IPS DF 6.9 (cell line): ENCODE measurements around the gene NFIB.

Experiments used
- DNase-seq: peaks from one replicate; pipeline ENCODE4 v3.0.0-alpha.2; 2013; ENCODE audit warnings: low read depth, low spot score
- H3K27ac ChIP-seq: one replicate; pipeline ENCODE4 v1.5.1; 2013; ENCODE audit warnings: low read length, control low read depth
- H3K27me3 ChIP-seq: 2 replicates; pipeline ENCODE4 v1.6.1; 2013; ENCODE audit warnings: mild to moderate bottlenecking, low read length; ENCODE audit not compliant: control insufficient read depth, insufficient read depth
- H3K36me3 ChIP-seq: 2 replicates; pipeline ENCODE4 v1.6.1; 2013; ENCODE audit warnings: low read length; ENCODE audit not compliant: control insufficient read depth, insufficient read depth
- H3K4me1 ChIP-seq: 2 replicates; pipeline ENCODE4 v1.6.1; 2013; ENCODE audit warnings: low read length; ENCODE audit not compliant: control insufficient read depth, insufficient read depth
- H3K4me3 ChIP-seq: 2 replicates; pipeline ENCODE4 v1.5.1; 2013; ENCODE audit warnings: mild to moderate bottlenecking, low read length
- H3K9me3 ChIP-seq: 2 replicates; pipeline ENCODE4 v1.6.1; 2013; ENCODE audit warnings: low read length, inconsistent platforms; ENCODE audit not compliant: control insufficient read depth, insufficient read depth
- WGBS: extraction: QIAGEN DNeasy Blood & Tissue Kit; methylation state at CpG from one replicate; pipeline ENCODE4 v1.1.7; 2013; ENCODE audit warnings: mixed read lengths, missing lambda C conversion rate; ENCODE audit not compliant: insufficient read length, insufficient coverage; 5-methylcytosine and 5-hydroxymethylcytosine counted together

The NFIB gene

DNA sequence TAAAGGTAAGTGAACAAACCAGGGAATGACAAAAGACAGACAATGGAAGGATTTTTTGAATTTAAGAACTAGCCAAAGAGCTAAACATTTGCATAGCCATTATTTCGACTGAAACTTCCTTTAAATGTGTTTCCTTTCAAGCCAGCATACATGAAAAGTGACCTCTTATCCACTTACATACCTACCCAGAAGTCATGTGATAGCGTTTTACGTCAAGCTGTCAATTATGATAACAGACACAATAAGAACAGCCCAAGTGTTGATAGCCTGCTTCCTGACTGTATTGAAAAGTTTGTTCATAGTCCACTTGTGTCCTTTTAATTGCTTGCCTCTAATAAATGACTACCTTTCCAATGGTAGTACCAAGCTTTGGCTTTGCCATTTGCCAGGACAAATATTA is 206.0 kb downstream of the NFIB start:
- H3K4me3 ChIP-seq = no peak overlapping the region
- no peaks in the 10 kb centered on the region for H3K27me3 ChIP-seq
- H3K9me3 ChIP-seq = no peaks in the 10 kb centered on the region
- WGBS = no CpG with 5 or more reads among the region's 3 CpGs
- DNase-seq = no peak
- no peak overlapping the region for H3K27ac ChIP-seq
- H3K36me3 ChIP-seq = no peaks in the 10 kb centered on the region
- H3K4me1 ChIP-seq = no peaks in the 10 kb centered on the region; the same call in 1 of the 2 replicates

DNA sequence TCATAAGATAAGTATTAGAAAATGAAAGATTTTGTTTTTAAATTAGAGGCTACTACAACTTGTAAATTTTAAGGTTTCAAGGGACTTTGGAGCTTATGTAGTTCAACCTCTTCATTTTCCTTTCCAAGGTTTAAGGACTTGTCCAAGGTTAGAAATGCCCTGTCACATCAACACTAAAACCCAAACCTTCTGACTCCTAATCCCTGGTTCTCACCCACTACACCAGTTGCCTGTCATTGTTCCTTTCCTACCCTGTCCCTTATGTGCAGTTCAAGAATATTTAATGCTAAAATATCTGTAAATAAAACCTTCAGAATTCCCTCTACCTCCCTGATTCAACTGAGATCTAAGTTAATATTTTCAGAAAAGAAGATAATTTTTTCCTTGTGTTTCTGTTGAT is 206.4 kb downstream of the NFIB start:
- DNase-seq = no peak
- no peak overlapping the region for H3K27ac ChIP-seq
- no peaks in the 10 kb centered on the region; the same call in 1 of the 2 replicates for H3K4me1 ChIP-seq
- H3K4me3 ChIP-seq = no peak overlapping the region
- H3K27me3 ChIP-seq = no peaks in the 10 kb centered on the region
- no peaks in the 10 kb centered on the region for H3K36me3 ChIP-seq
- no peaks in the 10 kb centered on the region for H3K9me3 ChIP-seq

DNA sequence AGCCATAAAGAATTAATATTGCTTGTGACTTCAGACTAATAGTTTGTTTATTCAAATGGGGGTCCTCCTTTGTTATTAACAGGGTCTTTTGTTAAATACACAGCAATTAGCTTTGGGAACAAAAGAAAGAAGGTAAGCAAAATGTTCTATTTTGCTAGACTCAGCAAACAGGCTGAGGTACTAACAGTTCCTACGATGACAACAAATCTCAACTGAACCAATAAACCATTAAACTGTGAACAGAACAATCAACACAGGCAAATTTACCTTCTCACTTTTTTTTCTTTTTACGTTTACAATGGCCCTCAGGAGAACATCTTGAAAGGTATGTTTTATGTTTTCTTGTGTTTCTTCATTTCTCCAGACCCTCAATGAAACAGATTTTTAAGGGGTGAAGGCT is 207.2 kb downstream of the NFIB start:
- Histone ChIP-seq H3K27ac (no peak overlapping the region), H3K36me3 (no peaks in the 10 kb centered on the region), H3K9me3 (no peaks in the 10 kb centered on the region), H3K27me3 (no peaks in the 10 kb centered on the region), H3K4me1 (no peaks in the 10 kb centered on the region; the same call in 1 of the 2 replicates), H3K4me3 (no peak overlapping the region)
- no CpG with 5 or more reads among the region's 2 CpGs for WGBS
- no peak for DNase-seq

DNA sequence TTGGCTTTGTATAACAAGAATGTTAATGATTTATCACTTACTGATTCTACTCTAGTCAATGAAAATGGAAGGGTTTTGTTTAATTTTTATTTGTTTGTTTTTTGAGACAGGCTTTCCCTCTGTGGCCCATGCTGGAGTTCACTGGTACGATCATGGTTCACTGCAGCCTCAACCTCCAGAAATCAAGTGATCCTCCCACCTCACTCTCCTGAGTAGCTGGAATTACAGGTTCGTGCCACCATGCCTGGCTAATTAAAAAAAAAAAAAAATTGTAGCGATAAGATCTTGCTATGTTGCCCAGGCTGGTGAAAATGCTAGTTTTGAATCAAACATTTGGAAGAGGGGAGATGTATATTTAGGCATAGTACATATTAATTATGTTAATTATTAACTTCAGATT is 209.4 kb downstream of the NFIB start:
- Histone ChIP-seq H3K27me3 (no peaks in the 10 kb centered on the region), H3K36me3 (no peaks in the 10 kb centered on the region), H3K27ac (no peak overlapping the region), H3K4me3 (no peak overlapping the region), H3K4me1 (no peaks in the 10 kb centered on the region; the same call in 1 of the 2 replicates), H3K9me3 (no peaks in the 10 kb centered on the region)
- WGBS = no CpG with 5 or more reads among the region's 3 CpGs
- no peak for DNase-seq

GRCh38 chr9:14103115-14103514 is 210.8 kb downstream of the NFIB start:
- Histone ChIP-seq H3K27me3 (no peaks in the 10 kb centered on the region), H3K27ac (no peak overlapping the region), H3K9me3 (no peaks in the 10 kb centered on the region), H3K36me3 (no peaks in the 10 kb centered on the region), H3K4me1 (peaks cover 2% of the 10 kb centered on the region), H3K4me3 (no peak overlapping the region)
- WGBS = no CpG with 5 or more reads among the region's 3 CpGs
- DNase-seq = no peak

- no peak for DNase-seq
- H3K9me3 ChIP-seq = no peaks in the 10 kb centered on the region
- H3K27me3 ChIP-seq = no peaks in the 10 kb centered on the region
- no CpG with 5 or more reads among the region's 7 CpGs for WGBS
- H3K36me3 ChIP-seq = no peaks in the 10 kb centered on the region
- no peak overlapping the region for H3K4me3 ChIP-seq
- no peak overlapping the region for H3K27ac ChIP-seq
- peaks cover 4% of the 10 kb centered on the region for H3K4me1 ChIP-seq
Observed at GRCh38 chr9:14099737-14100136, 214.2 kb downstream of the NFIB start.

DNA sequence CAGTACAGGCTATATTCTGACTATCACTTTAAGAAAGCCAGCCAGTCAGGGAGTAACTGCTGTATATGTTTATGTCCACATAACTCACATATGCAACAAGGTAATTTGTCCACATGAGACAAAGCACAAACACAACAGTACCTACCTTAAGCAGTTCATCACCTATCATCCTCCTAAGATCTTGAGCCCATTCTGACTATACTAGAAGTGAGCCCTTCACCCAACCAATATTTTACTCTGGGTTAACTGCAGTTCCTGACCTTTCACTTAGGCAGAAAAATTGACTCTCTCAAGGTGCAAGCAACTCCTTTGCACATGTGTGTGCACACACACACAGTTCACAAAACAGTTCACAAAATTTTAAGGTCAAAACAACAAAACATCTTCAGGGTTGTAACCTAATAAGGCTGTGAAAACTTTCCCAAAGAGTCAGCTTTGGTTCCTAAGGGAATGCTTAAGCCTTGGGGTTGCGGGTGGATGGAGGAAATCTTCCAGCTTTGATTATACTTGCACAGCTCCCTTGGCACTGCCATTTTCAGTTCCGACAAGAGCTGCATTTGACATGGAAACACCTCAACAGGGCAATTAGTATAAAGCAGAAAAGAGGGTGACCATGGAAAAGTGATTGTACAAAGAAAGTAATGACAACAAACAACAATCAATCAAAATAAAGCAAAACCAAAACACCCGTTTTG is 215.3 kb downstream of the NFIB start:
- no peak overlapping the region for H3K27ac ChIP-seq
- no peaks in the 10 kb centered on the region for H3K9me3 ChIP-seq
- H3K4me1 ChIP-seq = peaks cover 4% of the 10 kb centered on the region
- DNase-seq = no peak
- no peaks in the 10 kb centered on the region for H3K36me3 ChIP-seq
- H3K4me3 ChIP-seq = no peak overlapping the region
- no CpG with 5 or more reads among the region's 3 CpGs for WGBS
- no peaks in the 10 kb centered on the region for H3K27me3 ChIP-seq

DNA sequence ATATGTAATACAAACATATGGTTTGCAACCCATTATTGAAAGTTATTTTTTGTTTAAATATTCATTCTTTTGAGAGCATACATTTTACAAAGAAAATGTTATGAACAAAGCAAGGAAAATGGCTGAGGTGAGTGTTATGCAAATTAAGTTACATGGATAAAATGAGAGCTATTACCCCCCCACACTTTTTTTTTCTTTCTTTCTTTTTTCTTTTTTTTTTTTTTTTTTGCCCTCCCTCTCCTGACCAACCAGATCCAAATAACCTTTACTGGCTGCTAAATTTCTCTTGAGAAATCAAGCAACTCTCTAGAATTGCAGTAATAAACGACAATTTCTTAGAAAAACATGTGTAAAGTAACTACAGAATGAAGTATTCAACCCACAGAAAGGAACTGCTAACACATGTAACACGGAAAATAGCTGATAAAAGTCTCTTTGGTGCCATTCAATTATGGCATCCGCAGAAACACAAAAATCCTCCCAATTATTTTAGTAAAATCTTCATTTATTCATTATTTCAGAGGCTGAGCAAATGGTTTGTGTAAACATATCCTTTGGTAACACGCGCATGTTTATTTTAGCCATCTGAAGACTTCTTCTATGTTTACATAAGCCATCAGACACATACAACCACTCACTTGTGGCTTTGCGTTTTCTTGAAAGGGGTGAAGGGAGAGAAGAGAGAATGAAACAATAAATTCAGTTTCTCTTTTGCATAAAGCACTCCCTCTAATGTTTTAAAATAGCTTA is 216.1 kb downstream of the NFIB start:
- H3K36me3 ChIP-seq = no peaks in the 10 kb centered on the region
- peaks cover 4% of the 10 kb centered on the region for H3K4me1 ChIP-seq
- WGBS = no CpG with 5 or more reads among the region's 6 CpGs
- no peak overlapping the region for H3K27ac ChIP-seq
- H3K9me3 ChIP-seq = no peaks in the 10 kb centered on the region
- H3K4me3 ChIP-seq = no peak overlapping the region
- H3K27me3 ChIP-seq = no peaks in the 10 kb centered on the region
- no peak for DNase-seq

DNA sequence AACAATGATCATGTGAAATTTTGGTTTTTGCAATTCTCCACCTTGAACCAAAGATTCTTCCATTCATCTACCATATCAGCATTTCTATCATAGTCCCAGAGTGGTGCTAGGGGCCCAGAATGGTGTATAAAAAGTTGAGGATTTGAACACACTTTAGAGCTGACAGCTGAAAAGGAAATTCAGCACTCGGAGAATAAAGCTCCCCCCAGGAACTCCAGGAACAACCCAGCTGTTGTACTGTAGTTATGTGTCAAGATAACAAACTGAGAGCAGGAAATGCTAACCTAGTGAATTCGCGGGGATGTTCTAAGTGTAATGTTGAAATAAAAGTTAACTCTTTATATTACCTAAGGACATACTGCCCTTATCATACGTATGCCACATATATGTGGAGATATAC is 216.7 kb downstream of the NFIB start:
- H3K27ac ChIP-seq = no peak overlapping the region

GRCh38 chr9:14096258-14096922 is 217.6 kb downstream of the NFIB start:
- Histone ChIP-seq H3K36me3 (no peaks in the 10 kb centered on the region), H3K27ac (no peak overlapping the region), H3K9me3 (no peaks in the 10 kb centered on the region), H3K27me3 (no peaks in the 10 kb centered on the region), H3K4me1 (peaks cover 4% of the 10 kb centered on the region), H3K4me3 (no peak overlapping the region)
- WGBS = no CpG with 5 or more reads among the region's 15 CpGs
- no peak for DNase-seq

More for the DNA sequence above, 216.7 kb downstream of the NFIB start:
- DNase-seq = no peak
- no peaks in the 10 kb centered on the region for H3K36me3 ChIP-seq
- no peaks in the 10 kb centered on the region for H3K9me3 ChIP-seq
- peaks cover 4% of the 10 kb centered on the region for H3K4me1 ChIP-seq
- no peaks in the 10 kb centered on the region for H3K27me3 ChIP-seq
- WGBS = no CpG with 5 or more reads among the region's 4 CpGs
- H3K4me3 ChIP-seq = no peak overlapping the region
